Neural cell (in vitro differentiated cells): Measurements from ENCODE around the gene PADI3. TPM values are rescaled to one million over a fixed set of nuclear protein-coding genes. Genes with fewer than 3 reads are reported as not detected.

Experiments used
- H2AFZ ChIP-seq: fragments of 200-600, 300-800 bp; sonication (generic), shearing (Covaris generic); 2 replicates; pipeline ENCODE4 v1.6.0; 2014; ENCODE audit warnings: low read depth, mild to moderate bottlenecking, antibody characterized with exemption, low read length, moderate library complexity
- H3F3A ChIP-seq: fragments of 200-600 bp; shearing (Covaris generic); 2 replicates; pipeline ENCODE4 v1.6.1; 2016; ENCODE audit warnings: mild to moderate bottlenecking, moderate library complexity, mixed read lengths, antibody characterized with exemption, low read length; ENCODE audit not compliant: insufficient read depth, poor library complexity, severe bottlenecking
- H3K27ac ChIP-seq: fragments of 200-600, 300-800 bp; sonication (generic), shearing (Covaris generic); 2 replicates; pipeline ENCODE4 v1.5.1; 2014; ENCODE audit warnings: mild to moderate bottlenecking, low read length, moderate library complexity
- H3K27me3 ChIP-seq: fragments of 300-800, 200-600 bp; sonication (generic), shearing (Covaris generic); 2 replicates; pipeline ENCODE4 v1.6.0; 2014; ENCODE audit warnings: mild to moderate bottlenecking, low read depth, low read length, moderate library complexity; ENCODE audit not compliant: insufficient read depth
- H3K36me3 ChIP-seq: fragments of 300-800, 200-600 bp; sonication (generic), shearing (Covaris generic); 2 replicates; pipeline ENCODE4 v1.5.1; 2014; ENCODE audit warnings: mild to moderate bottlenecking, antibody characterized with exemption, low read length, moderate library complexity; ENCODE audit not compliant: insufficient read depth
- H3K4me2 ChIP-seq: fragments of 300-800, 200-600 bp; sonication (generic), shearing (Covaris generic); 2 replicates; pipeline ENCODE4 v1.6.0; 2014; ENCODE audit warnings: mild to moderate bottlenecking, low read length
- H3K4me3 ChIP-seq: fragments of 300-800, 200-600 bp; sonication (generic), shearing (Covaris generic); 2 replicates; pipeline ENCODE4 v1.5.1; 2014; ENCODE audit warnings: mild to moderate bottlenecking, low read length, moderate library complexity
- H3K79me2 ChIP-seq: fragments of 200-600 bp; shearing (Covaris generic); replicated peaks from 2 replicates; pipeline ENCODE4 v1.6.0; 2014; ENCODE audit warnings: mild to moderate bottlenecking, low read length, moderate library complexity; ENCODE audit not compliant: insufficient read depth
- H3K9ac ChIP-seq: fragments of 300-800, 200-600 bp; sonication (generic), shearing (Covaris generic); 2 replicates; pipeline ENCODE4 v1.6.1; 2016; ENCODE audit warnings: mild to moderate bottlenecking, low read length, mixed read lengths
- H3K9me2 ChIP-seq: fragments of 200-600 bp; shearing (Covaris generic); 2 replicates; pipeline ENCODE4 v1.6.1; 2016; ENCODE audit warnings: mild to moderate bottlenecking, low read length, mixed read lengths; ENCODE audit not compliant: insufficient read depth
- H3K9me3 ChIP-seq: fragments of 200-600, 300-800 bp; sonication (generic), shearing (Covaris generic); 2 replicates; pipeline ENCODE4 v1.6.1; 2016; ENCODE audit warnings: mild to moderate bottlenecking, mixed run types, low read length, moderate library complexity, mixed read lengths
- H4K20me1 ChIP-seq: fragments of 200-600 bp; shearing (Covaris generic); 2 replicates; pipeline ENCODE4 v1.6.1; 2016; ENCODE audit warnings: mild to moderate bottlenecking, mixed run types; ENCODE audit not compliant: insufficient read depth
- CTCF ChIP-seq: fragments of 450-650 bp; IDR thresholded peaks from 2 replicates; pipeline ENCODE4 v1.5.1; 2014; ENCODE audit warnings: antibody characterized with exemption, mild to moderate bottlenecking, moderate library complexity; ENCODE audit not compliant: poor library complexity, severe bottlenecking
- EP300 ChIP-seq: fragments of 450-650 bp; conservative IDR thresholded peaks from 2 replicates; pipeline ENCODE4 v1.6.1; 2014; ENCODE audit warnings: antibody characterized with exemption, mild to moderate bottlenecking, moderate library complexity; ENCODE audit not compliant: poor library complexity, severe bottlenecking
- EZH2 ChIP-seq: fragments of 200-600, 300-800 bp; shearing (Covaris generic), sonication (generic); IDR thresholded peaks from 2 replicates; pipeline ENCODE4 v1.6.1; 2014; ENCODE audit warnings: antibody characterized with exemption, low read length, borderline replicate concordance, mild to moderate bottlenecking; ENCODE audit not compliant: insufficient read depth, poor library complexity, severe bottlenecking
- MXI1 ChIP-seq: fragments of 450-650 bp; conservative IDR thresholded peaks from 2 replicates; pipeline ENCODE4 v1.6.1; 2014; ENCODE audit warnings: antibody characterized with exemption, mild to moderate bottlenecking; ENCODE audit not compliant: poor library complexity, severe bottlenecking
- POLR2AphosphoS5 ChIP-seq: IDR thresholded peaks from 2 replicates; pipeline ENCODE4 v1.6.1; 2012
- RAD21 ChIP-seq: fragments of 450-650 bp; conservative IDR thresholded peaks from 2 replicates; pipeline ENCODE4 v1.6.1; 2014; ENCODE audit warnings: antibody characterized with exemption, mild to moderate bottlenecking, moderate library complexity
- REST ChIP-seq: IDR thresholded peaks from 2 replicates; pipeline ENCODE4 v1.6.1; 2012; ENCODE audit warnings: borderline replicate concordance
- SMC3 ChIP-seq: fragments of 450-650 bp; conservative IDR thresholded peaks from 2 replicates; pipeline ENCODE4 v1.6.1; 2014; ENCODE audit warnings: antibody characterized with exemption, mild to moderate bottlenecking, moderate library complexity; ENCODE audit not compliant: poor library complexity
- TAF1 ChIP-seq: IDR thresholded peaks from 2 replicates; pipeline ENCODE4 v1.6.1; 2012; ENCODE audit warnings: low read depth
- polyA plus RNA-seq: library from polyadenylated mRNA; depleted of rRNA; stranded (reverse); fragments of >200 nt; gene quantifications from 2 replicates; pipeline ENCODE4 v1.2.3, GENCODE V29; 2014
- small RNA-seq, 3 experiments: library from RNA; depleted of rRNA; stranded (forward); fragments of <200 nt; gene quantifications; one replicate each; pipeline ENCODE3, GENCODE V24; 2012

The PADI3 gene
- polyA plus RNA-seq, 1 donor from 2014 or later: not detected

GRCh38 chr1:17333081-17333480 is 84.2 kb downstream of the PADI3 start:
- Histone ChIP-seq H3K79me2 (no peaks in the 10 kb centered on the region), H3K9ac (no peak overlapping the region), H3K4me3 (no peak overlapping the region), H2AFZ (no peak overlapping the region), H3K27me3 (no peaks in the 10 kb centered on the region), H3K36me3 (no peaks in the 10 kb centered on the region), H3F3A (no peaks in the 10 kb centered on the region), H4K20me1 (no peaks in the 10 kb centered on the region), H3K27ac (no peak overlapping the region), H3K9me2 (no peaks in the 10 kb centered on the region), H3K9me3 (peaks cover 4% of the 10 kb centered on the region), H3K4me2 (no peak overlapping the region)
- no peak for TF ChIP-seq TAF1
- no peak for TF ChIP-seq POLR2AphosphoS5
- TF ChIP-seq MXI1: no peak
- no peak for TF ChIP-seq EP300
- no peak for TF ChIP-seq SMC3
- TF ChIP-seq CTCF: no peak
- TF ChIP-seq RAD21: no peak
- no peak for TF ChIP-seq REST
- TF ChIP-seq EZH2: no peak

Small RNAs within 50 kb of the gene (small RNA-seq; reads per million reads assigned to genes)
- gene MIR3972: 0 reads per million in 3 experiments

Other genes starting within 250 kb of the PADI3 start
- 43.3 and 72.3 TPM in 2 replicates for gene ATP13A2, start 237.2 kb upstream of the PADI3 start, polyA plus RNA-seq
- 113 and 129 TPM in 2 replicates for gene SDHB, start 195.1 kb upstream of the PADI3 start, polyA plus RNA-seq
- gene PADI2, start 129.6 kb upstream of the PADI3 start, polyA plus RNA-seq: 1.6 and 2.2 TPM in 2 replicates
- 0.44 and 0.66 TPM in 2 replicates for gene PADI1, start 44.0 kb upstream of the PADI3 start, polyA plus RNA-seq
- gene PADI4, start 59.1 kb downstream of the PADI3 start, polyA plus RNA-seq: not detected in 2 replicates
- not detected in 2 replicates for gene PADI6, start 123.1 kb downstream of the PADI3 start, polyA plus RNA-seq
- gene RCC2, start 190.6 kb downstream of the PADI3 start, polyA plus RNA-seq: 34.4 and 38.5 TPM in 2 replicates